ENCODE results near the gene CDKAL1. TPM values are rescaled to one million over a fixed set of nuclear protein-coding genes. Genes with fewer than 3 reads are reported as not detected.

CDKAL1 gene
- total and polyA plus RNA-seq, 2 of the 13 experiments (the other 11 are each of a cell fraction or from before 2014, with no cell fraction given), result 9.5 to 27.7 TPM

DNA sequence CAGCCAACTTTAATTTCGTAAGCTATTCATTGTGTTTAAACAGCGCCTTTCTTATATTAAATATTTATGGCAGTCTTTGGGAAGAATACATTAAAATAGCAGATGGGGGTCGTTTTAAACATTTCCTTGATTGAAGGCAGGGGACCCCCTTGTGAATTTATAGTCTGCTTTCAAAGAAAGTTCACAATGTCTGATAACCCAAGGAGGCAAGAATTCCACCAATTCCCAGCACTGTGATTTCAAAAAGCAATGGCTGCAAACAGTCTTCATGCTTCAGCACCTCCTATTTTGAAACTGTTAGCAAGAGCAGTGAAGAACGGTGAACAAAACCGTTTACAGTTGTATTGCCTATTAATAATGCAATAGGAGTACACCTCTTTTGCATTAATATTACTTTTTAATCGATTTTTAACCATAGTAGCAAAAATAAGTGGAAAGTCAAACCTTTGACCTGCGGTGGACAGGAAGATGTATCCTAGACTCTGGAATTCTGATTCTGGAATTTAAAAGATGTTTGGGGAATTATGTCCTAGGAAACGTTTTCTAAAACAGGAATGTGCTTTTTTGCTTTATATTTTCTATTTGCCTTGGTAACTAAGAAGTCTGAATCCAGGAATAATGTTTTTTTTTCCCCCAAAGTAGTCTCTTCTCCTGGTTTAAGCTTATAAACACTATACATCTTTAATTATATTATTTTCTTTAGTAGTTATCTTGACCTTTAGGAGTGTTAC, 393.0 kb downstream of the CDKAL1 start:
- no peak for ATAC-seq
- intact Hi-C loops (cut with micrococcal nuclease; ENCODE audit: unreplicated experiment) (no loop called here), in situ Hi-C loops (cut with HindIII; ENCODE audit: extremely low pct_ligation_motif_present, low pct_unique_long_range_greater_than_20kb) (no loop called here)
- H3K9ac ChIP-seq (ENCODE audit: insufficient read depth, low read depth, low read length), result no peak overlapping the region
- TF ChIP-seq, protein P1, sequence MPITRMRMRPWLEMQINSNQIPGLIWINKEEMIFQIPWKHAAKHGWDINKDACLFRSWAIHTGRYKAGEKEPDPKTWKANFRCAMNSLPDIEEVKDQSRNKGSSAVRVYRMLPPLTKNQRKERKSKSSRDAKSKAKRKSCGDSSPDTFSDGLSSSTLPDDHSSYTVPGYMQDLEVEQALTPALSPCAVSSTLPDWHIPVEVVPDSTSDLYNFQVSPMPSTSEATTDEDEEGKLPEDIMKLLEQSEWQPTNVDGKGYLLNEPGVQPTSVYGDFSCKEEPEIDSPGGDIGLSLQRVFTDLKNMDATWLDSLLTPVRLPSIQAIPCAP (CRISPR knock-in tag; IDR thresholded peaks at IDR 0.05; ENCODE audit: low read depth), result no peak
- no peak overlapping the region for H2AFZ ChIP-seq (ENCODE audit: low read length)
- H3K27ac ChIP-seq (ENCODE audit: extremely low read length, insufficient read depth, low read length), result no peak overlapping the region
- H3K79me2 ChIP-seq (ENCODE audit: insufficient read depth, low read length), result no peaks in the 10 kb centered on the region
- H3K36me3 ChIP-seq (replicated peaks in 1 of 2; ENCODE audit: control insufficient read depth in 1 of 2, insufficient read depth in 2 of 2, low read length in 2 of 2), result no peaks in the 10 kb centered on the region
- no peak for DNase-seq (ENCODE audit: low spot score)
- no TSS peak for BruUV-seq (replicated peaks)
- WGBS (ENCODE audit: low lambda C conversion rate), result 78% methylated on average over 8 of the region's 8 CpGs
- H3K4me1 ChIP-seq (ENCODE audit: insufficient read depth, low read length), result peaks cover 22% of the 10 kb centered on the region
- POLR2A ChIA-PET, result no interaction called here
- no peaks in the 10 kb centered on the region for H3K9me3 ChIP-seq (ENCODE audit: low read length)
- no peak overlapping the region for H3K4me3 ChIP-seq (replicated peaks in 1 of 3; ENCODE audit: insufficient read depth in 1 of 3, low read depth in 2 of 3, low read length in 3 of 3)
- CTCF ChIA-PET (ENCODE audit: low intra/inter-chr PET ratio, low total read pairs), result no interaction called here
- no peak for FAIRE-seq
- H4K20me1 ChIP-seq (ENCODE audit: insufficient read depth, low read length), result no peaks in the 10 kb centered on the region
- H3K4me2 ChIP-seq (ENCODE audit: low read depth, low read length), result no peak overlapping the region
- no peaks in the 10 kb centered on the region for H3K27me3 ChIP-seq (ENCODE audit: control insufficient read depth in 1 of 2, insufficient read depth in 2 of 2, low read length in 2 of 2)

DNA sequence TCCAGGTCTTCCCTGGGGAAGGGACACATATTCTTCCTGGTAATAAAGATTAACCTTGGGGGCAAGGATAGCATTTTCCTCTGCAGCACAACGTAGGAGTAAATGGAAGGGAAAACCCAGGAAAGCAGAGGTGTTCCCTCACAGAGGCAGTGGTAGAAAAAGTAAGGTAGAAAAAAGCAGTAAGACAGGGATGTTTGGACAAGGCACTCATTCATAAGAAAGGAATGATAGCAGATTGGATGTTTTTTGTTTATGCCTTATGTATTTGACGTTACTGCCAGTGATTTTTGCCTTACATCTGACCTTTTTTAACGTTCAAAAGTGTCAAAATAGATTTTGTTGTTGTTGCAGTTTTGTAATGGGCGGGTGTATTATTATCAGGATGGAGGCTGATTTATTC, 395.0 kb downstream of the CDKAL1 start:
- 88% methylated on average over 4 of the region's 4 CpGs for WGBS (ENCODE audit: low lambda C conversion rate)
- ATAC-seq (no peak), FAIRE-seq (no peak), DNase-seq (ENCODE audit: low spot score) (no peak)
- intact Hi-C loops (cut with micrococcal nuclease; ENCODE audit: unreplicated experiment), result no loop called here
- H3K4me3 ChIP-seq (replicated peaks in 1 of 3; ENCODE audit: insufficient read depth in 1 of 3, low read depth in 2 of 3, low read length in 3 of 3), result no peak overlapping the region
- no peak overlapping the region for H3K4me2 ChIP-seq (ENCODE audit: low read depth, low read length)
- no peaks in the 10 kb centered on the region for H3K9me3 ChIP-seq (ENCODE audit: low read length)
- no peak overlapping the region for H2AFZ ChIP-seq (ENCODE audit: low read length)
- no peaks in the 10 kb centered on the region for H4K20me1 ChIP-seq (ENCODE audit: insufficient read depth, low read length)
- no peak for TF ChIP-seq KMT2A (CRISPR knock-in tag; IDR thresholded peaks at IDR 0.05)
- TF ChIP-seq, protein P2, sequence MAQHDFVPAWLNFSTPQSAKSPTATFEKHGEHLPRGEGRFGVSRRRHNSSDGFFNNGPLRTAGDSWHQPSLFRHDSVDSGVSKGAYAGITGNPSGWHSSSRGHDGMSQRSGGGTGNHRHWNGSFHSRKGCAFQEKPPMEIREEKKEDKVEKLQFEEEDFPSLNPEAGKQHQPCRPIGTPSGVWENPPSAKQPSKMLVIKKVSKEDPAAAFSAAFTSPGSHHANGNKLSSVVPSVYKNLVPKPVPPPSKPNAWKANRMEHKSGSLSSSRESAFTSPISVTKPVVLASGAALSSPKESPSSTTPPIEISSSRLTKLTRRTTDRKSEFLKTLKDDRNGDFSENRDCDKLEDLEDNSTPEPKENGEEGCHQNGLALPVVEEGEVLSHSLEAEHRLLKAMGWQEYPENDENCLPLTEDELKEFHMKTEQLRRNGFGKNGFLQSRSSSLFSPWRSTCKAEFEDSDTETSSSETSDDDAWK (CRISPR knock-in tag; IDR thresholded peaks at IDR 0.05), result no peak
- TF ChIP-seq SIX1 (CRISPR knock-in tag; IDR thresholded peaks at IDR 0.05; ENCODE audit: borderline replicate concordance), result no peak
- H3K36me3 ChIP-seq (replicated peaks in 1 of 2; ENCODE audit: control insufficient read depth in 1 of 2, insufficient read depth in 2 of 2, low read length in 2 of 2), result no peaks in the 10 kb centered on the region
- H3K9ac ChIP-seq (ENCODE audit: insufficient read depth, low read depth, low read length), result no peak overlapping the region
- H3K4me1 ChIP-seq (ENCODE audit: insufficient read depth, low read length), result peaks cover 29% of the 10 kb centered on the region
- no peak overlapping the region for H3K27ac ChIP-seq (ENCODE audit: extremely low read length, insufficient read depth, low read length)
- ChIA-PET POLR2A (no interaction called here), CTCF (ENCODE audit: low intra/inter-chr PET ratio, low total read pairs) (no interaction called here)
- no peaks in the 10 kb centered on the region for H3K79me2 ChIP-seq (ENCODE audit: insufficient read depth, low read length)
- no TSS peak for BruUV-seq (replicated peaks)
- no peaks in the 10 kb centered on the region for H3K27me3 ChIP-seq (ENCODE audit: control insufficient read depth in 1 of 2, insufficient read depth in 2 of 2, low read length in 2 of 2)
- in situ Hi-C loops (cut with HindIII; ENCODE audit: extremely low pct_ligation_motif_present, low pct_unique_long_range_greater_than_20kb), result no loop called here
